HUES48 (cell line): Measurements from ENCODE around the gene SLC17A2.
"Not testable (repeated sequence)": the region's sequence is repeated elsewhere in the genome, so short reads cannot be mapped to it uniquely, and the experiment has no call there.

Experiments
- H3K27ac ChIP-seq: one replicate; pipeline ENCODE4 v1.7.0; 2013; ENCODE audit warnings: low read depth, low read length, inconsistent platforms
- H3K27me3 ChIP-seq: 2 replicates; pipeline ENCODE4 v1.6.1; 2013; ENCODE audit warnings: mild to moderate bottlenecking, low read length; ENCODE audit not compliant: control insufficient read depth, insufficient read depth
- H3K36me3 ChIP-seq: 2 replicates; pipeline ENCODE4 v1.6.1; 2013; ENCODE audit warnings: low read length; ENCODE audit not compliant: control insufficient read depth, insufficient read depth
- H3K4me1 ChIP-seq: 2 replicates; pipeline ENCODE4 v1.6.1; 2013; ENCODE audit warnings: mild to moderate bottlenecking, low read length; ENCODE audit not compliant: control insufficient read depth, insufficient read depth
- H3K4me3 ChIP-seq: 2 replicates; pipeline ENCODE4 v1.5.1; 2013; ENCODE audit warnings: mild to moderate bottlenecking, low read depth, low read length
- H3K9ac ChIP-seq: 2 replicates; pipeline ENCODE4 v1.6.1; 2013; ENCODE audit warnings: mild to moderate bottlenecking, low read depth, low read length, moderate library complexity
- H3K9me3 ChIP-seq: 2 replicates; pipeline ENCODE4 v1.6.1; 2013; ENCODE audit warnings: low read length; ENCODE audit not compliant: control insufficient read depth, insufficient read depth

The SLC17A2 gene

GRCh38 chr6:25950297-25950696 lies 19.8 kb upstream of the SLC17A2 start:
- no peaks in the 10 kb centered on the region for H3K4me1 ChIP-seq
- H3K27me3 ChIP-seq, result no peaks in the 10 kb centered on the region
- H3K27ac ChIP-seq, result no peak overlapping the region
- H3K9ac ChIP-seq, result no peak overlapping the region
- H3K9me3 ChIP-seq, result no peaks in the 10 kb centered on the region; the same call in none of the 2 replicates
- no peak overlapping the region for H3K4me3 ChIP-seq
- H3K36me3 ChIP-seq, result no peaks in the 10 kb centered on the region

DNA sequence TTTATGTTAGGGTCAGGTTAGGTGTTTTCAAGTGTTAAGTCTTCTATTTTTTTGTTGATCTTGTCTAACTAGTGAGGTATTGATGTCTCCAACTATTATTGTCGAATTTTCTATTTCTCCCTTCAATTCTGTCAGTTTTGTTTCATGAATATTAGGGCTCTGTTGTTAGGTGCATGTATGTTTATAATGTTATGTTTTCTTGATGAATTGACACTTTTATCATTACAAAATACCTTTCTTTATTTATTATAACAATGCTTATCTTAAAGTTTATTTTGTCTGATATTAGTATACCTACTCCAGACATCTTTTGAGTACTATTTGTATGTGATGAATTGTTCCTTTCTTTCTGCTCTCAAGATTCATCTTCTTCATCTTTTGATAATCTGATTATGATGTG lies 19.2 kb upstream of the SLC17A2 start:
- Histone ChIP-seq H3K27me3 (no peaks in the 10 kb centered on the region), H3K9me3 (no peaks in the 10 kb centered on the region; the same call in none of the 2 replicates), H3K4me3 (no peak overlapping the region), H3K9ac (no peak overlapping the region), H3K36me3 (no peaks in the 10 kb centered on the region), H3K27ac (no peak overlapping the region), H3K4me1 (no peaks in the 10 kb centered on the region)

GRCh38 chr6:25947492-25947891 lies 17.0 kb upstream of the SLC17A2 start:
- H3K9ac ChIP-seq, H3K4me1 ChIP-seq, H3K9me3 ChIP-seq, H3K27me3 ChIP-seq, H3K4me3 ChIP-seq, H3K36me3 ChIP-seq, H3K27ac ChIP-seq: not testable (repeated sequence)

- Histone ChIP-seq H3K27ac (no peak overlapping the region), H3K4me1 (no peaks in the 10 kb centered on the region), H3K36me3 (no peaks in the 10 kb centered on the region), H3K4me3 (no peak overlapping the region), H3K9me3 (no peaks in the 10 kb centered on the region; the same call in none of the 2 replicates), H3K27me3 (no peaks in the 10 kb centered on the region), H3K9ac (no peak overlapping the region)
These were observed 16.1 kb upstream of the SLC17A2 start for GRCh38 chr6:25946631-25947030.

DNA sequence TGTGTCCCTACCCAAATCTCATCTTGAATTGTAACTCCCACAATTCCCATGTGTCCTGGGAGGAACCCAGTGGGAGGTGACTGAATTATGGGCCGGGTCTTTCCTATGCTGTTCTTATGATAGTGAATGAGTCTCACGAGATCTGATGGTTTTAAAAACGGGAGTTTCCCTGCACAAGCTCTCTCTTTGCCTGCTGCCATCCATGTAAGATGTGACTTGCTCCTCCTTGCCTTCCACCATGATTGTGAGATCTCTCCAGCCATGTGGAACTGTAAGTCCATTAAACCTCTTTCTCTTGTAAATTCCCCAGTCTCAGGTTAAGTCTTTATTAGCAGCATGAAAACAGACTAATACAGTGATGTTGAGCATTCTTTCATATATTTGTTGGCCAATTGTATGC lies 15.2 kb upstream of the SLC17A2 start:
- not testable (repeated sequence) for H3K9ac ChIP-seq, H3K27me3 ChIP-seq, H3K36me3 ChIP-seq, H3K27ac ChIP-seq, H3K4me3 ChIP-seq, H3K4me1 ChIP-seq, H3K9me3 ChIP-seq

DNA sequence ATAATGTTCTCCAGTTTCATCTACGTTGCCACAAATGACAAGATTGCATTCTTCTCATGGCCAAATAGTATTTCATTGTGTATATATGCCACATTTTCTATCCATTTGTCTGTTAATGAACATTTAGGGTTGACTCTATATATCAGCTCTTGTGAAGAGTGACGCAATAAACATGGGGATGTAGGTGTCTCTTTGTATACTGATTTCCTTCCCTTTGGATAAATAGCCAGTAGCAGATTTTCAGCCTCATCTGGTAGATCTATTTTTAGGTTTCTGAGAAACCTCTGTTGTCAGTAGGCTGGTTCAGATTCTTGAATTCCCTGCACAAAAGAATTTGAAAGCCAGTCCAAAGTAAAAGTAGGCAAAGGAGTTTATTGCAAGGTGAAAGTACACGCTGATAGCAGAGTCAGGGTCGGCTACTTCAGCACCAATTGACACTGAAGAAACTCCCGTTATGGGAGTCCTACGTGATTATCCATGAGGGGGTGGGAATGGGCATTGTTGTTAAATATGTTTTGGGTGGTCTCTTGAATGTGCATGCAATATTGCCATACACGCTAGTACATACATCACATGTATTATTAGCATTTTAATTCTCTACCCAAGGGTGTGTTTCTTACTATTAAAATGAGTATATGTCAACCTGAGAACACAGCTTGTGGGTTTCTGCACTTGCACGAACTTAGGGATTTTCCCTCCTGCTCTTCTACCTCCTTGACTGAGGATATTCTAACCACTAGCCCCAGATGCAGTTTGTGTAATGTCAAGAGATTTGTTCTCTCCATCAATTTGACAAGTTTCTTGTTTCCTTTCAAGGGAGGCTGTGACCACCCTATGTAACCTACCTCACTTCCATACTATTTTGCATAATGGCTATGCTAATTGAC lies 14.4 kb upstream of the SLC17A2 start:
- Histone ChIP-seq H3K4me3 (no peak overlapping the region), H3K9ac (no peak overlapping the region), H3K27me3 (no peaks in the 10 kb centered on the region), H3K4me1 (no peaks in the 10 kb centered on the region), H3K27ac (no peak overlapping the region), H3K36me3 (no peaks in the 10 kb centered on the region), H3K9me3 (no peaks in the 10 kb centered on the region; the same call in none of the 2 replicates)

- Histone ChIP-seq H3K9ac (no peak overlapping the region), H3K4me3 (no peak overlapping the region), H3K4me1 (no peaks in the 10 kb centered on the region), H3K9me3 (no peaks in the 10 kb centered on the region; the same call in none of the 2 replicates), H3K27me3 (no peaks in the 10 kb centered on the region), H3K36me3 (no peaks in the 10 kb centered on the region), H3K27ac (no peak overlapping the region)
These were observed 13.4 kb upstream of the SLC17A2 start for GRCh38 chr6:25943887-25944286.

- H3K4me3 ChIP-seq, result no peak overlapping the region
- no peaks in the 10 kb centered on the region for H3K36me3 ChIP-seq
- H3K27me3 ChIP-seq, result no peaks in the 10 kb centered on the region
- no peak overlapping the region for H3K27ac ChIP-seq
- no peaks in the 10 kb centered on the region for H3K4me1 ChIP-seq
- H3K9me3 ChIP-seq, result no peaks in the 10 kb centered on the region; the same call in none of the 2 replicates
- H3K9ac ChIP-seq, result no peak overlapping the region
These were observed 12.2 kb upstream of the SLC17A2 start for GRCh38 chr6:25942561-25943147.

GRCh38 chr6:25939593-25939992 lies 9.1 kb upstream of the SLC17A2 start:
- H3K4me1 ChIP-seq, result no peaks in the 10 kb centered on the region
- no peak overlapping the region for H3K9ac ChIP-seq
- no peak overlapping the region for H3K27ac ChIP-seq
- H3K4me3 ChIP-seq, result no peak overlapping the region
- no peaks in the 10 kb centered on the region for H3K9me3 ChIP-seq
- H3K27me3 ChIP-seq, result no peaks in the 10 kb centered on the region
- H3K36me3 ChIP-seq, result no peaks in the 10 kb centered on the region

DNA sequence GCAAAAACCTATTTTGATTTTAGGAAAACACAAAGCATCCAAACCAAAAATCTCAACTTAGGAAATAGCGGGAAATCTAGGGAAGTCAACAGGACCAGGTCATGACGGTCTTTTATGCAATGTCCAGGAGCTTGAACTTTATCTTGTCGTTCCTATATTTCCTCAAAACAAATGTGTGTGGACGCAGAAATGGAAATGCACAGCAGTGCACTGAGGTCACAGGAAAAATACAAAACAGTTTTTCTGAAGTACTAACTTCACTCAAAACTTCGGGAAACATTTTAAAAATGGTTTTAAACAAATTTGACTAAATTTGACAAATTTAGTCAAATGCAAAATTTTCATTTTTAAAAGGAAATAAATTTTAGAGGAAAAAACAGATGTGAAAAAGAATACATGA lies 5.5 kb upstream of the SLC17A2 start:
- Histone ChIP-seq H3K4me1 (no peaks in the 10 kb centered on the region), H3K9me3 (no peaks in the 10 kb centered on the region), H3K27ac (no peak overlapping the region), H3K9ac (no peak overlapping the region), H3K4me3 (no peak overlapping the region), H3K27me3 (no peaks in the 10 kb centered on the region), H3K36me3 (no peaks in the 10 kb centered on the region)

DNA sequence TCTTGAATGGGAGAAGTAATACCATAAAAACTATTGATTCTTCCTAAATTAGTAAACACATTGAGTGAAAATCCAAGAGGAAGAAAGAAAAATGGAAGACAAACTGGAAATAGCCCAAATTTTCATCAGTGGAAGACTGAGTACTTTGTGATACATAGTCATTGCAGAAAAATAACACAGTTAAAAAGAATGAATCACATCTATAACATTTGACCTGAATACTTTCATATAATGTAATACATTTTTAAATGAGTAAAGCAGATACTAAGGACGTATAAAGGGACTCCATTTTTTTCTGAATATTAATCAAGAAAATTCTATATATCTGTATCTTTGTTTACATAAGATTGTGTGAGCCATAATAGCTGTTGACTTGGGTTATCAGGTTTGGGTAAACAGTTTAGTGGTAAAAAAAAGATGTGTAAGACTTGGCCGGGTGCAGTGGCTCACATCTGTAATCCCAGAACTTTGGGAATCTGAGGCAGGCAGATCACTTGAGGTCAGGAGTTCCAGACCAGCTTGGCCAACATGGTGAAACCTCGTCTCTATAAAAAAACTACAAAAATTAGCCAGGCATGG lies 4.3 kb upstream of the SLC17A2 start:
- Histone ChIP-seq H3K4me3 (no peak overlapping the region), H3K27ac (no peak overlapping the region), H3K4me1 (no peaks in the 10 kb centered on the region), H3K9ac (no peak overlapping the region), H3K36me3 (no peaks in the 10 kb centered on the region), H3K9me3 (no peaks in the 10 kb centered on the region), H3K27me3 (no peaks in the 10 kb centered on the region)
